AG10803 (cell line): ENCODE measurements around the gene VILL.
"Not testable (repeated sequence)": the region's sequence is repeated elsewhere in the genome, so short reads cannot be mapped to it uniquely, and the experiment has no call there.

Experiments used
- DNase-seq: peaks from one replicate; pipeline ENCODE4 v3.0.0; 2010; ENCODE audit warnings: low read depth
- H3K4me3 ChIP-seq: 2 replicates; pipeline ENCODE4 v1.5.1; 2011; ENCODE audit warnings: mild to moderate bottlenecking, low read length, control low read depth
- CTCF ChIP-seq: conservative IDR thresholded peaks from 2 replicates; pipeline ENCODE4 v1.5.1; 2011; ENCODE audit warnings: mild to moderate bottlenecking, low read length, control low read depth, inconsistent platforms

The VILL gene

DNA sequence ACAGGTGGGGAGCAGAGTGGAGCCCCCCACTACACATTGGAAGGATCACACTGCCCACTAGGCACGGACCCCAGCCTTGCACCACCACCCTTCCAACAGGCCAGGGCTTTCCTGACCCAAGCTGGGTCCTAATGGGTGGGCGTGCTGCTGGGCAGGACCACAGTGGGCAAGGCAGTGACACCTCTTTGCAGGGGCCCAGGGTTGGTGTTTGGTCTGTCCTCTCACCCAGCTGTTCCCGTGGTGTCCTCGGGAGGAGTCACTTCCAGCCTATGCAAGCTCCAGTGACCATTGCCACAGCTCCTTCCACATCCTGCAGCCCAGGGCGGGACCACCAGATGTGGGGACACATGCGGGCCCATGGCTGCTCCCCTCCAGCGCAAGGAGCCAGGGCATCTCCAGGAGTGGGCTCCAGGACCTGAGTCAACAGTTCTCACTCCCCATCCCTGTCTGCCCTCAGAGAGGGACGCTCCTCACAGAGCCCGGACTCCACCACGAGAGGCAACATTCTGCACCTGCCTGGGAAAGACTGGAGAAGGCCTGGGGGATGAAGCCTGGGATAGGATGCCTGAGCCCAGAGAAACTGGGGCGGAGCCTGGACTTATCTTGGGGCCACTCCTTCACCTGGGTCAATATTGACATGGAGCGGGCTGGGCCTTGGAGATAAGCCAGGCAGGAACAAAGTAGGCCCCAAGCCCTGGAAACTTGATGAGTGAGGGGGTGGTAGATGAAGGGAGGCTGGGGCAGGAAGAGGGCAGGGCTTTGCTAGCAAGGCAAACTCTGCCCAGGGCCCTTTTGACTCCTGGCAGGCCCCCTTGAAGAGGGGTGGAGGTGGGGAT lies 3.9 kb upstream of the VILL start:
- TF ChIP-seq CTCF = no peak
- no peak for DNase-seq
- H3K4me3 ChIP-seq = no peak overlapping the region

GRCh38 chr3:37987315-37987697 lies 3.3 kb upstream of the VILL start:
- TF ChIP-seq CTCF = no peak
- no peak for DNase-seq

GRCh38 chr3:37987751-37988179 lies 2.8 kb upstream of the VILL start:
- TF ChIP-seq CTCF = no peak
- no peak for DNase-seq
- no peak overlapping the region for H3K4me3 ChIP-seq

More at GRCh38 chr3:37987315-37987697, 3.3 kb upstream of the VILL start:
- no peak overlapping the region for H3K4me3 ChIP-seq

DNA sequence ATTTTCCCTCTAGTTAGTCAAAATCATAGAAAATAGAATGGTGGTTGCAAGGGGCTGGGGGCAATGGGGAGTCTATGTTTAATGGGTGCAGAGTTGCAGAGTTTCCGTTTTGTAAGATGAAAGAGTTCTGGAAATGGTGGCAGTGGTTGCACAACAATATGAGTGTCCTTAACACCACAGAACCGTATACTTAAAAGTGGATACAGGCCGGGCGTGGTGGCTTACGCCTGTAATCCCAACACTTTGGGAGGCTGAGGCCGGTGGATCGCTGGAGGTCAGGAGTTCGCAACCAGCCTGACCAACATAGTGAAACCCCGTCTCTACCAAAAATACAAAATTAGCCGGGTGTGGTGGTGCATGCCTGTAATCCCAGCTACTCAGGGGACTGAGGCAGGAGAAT lies 2.2 kb upstream of the VILL start:
- not testable (repeated sequence) for DNase-seq, H3K4me3 ChIP-seq

- no peak for TF ChIP-seq CTCF
- no peak for DNase-seq
- H3K4me3 ChIP-seq = no peak overlapping the region
These were observed 1.6 kb upstream of the VILL start for GRCh38 chr3:37988931-37989525.

- no peak for DNase-seq
These were observed 635 bp upstream of the VILL start for GRCh38 chr3:37989821-37990480.

More at GRCh38 chr3:37989821-37990480, 635 bp upstream of the VILL start:
- no peak for TF ChIP-seq CTCF
- H3K4me3 ChIP-seq = no peak overlapping the region
